HepG2 (cell line): ENCODE results near the gene CHEK1. TPM values are rescaled to one million over a fixed set of nuclear protein-coding genes. Genes with fewer than 3 reads are reported as not detected.

Experiments
- HMG20B ChIP-seq: conservative IDR thresholded peaks from 2 replicates; pipeline ENCODE4 v1.6.1; 2016; ENCODE audit warnings: missing genetic modification reagents, missing compliant biosample characterization
- ISX ChIP-seq: sonication (generic); formaldehyde crosslinking; conservative IDR thresholded peaks from 2 replicates; pipeline ENCODE4 v1.5.0; 2020; ENCODE audit warnings: missing genetic modification reagents
- KLF9 ChIP-seq: IDR thresholded peaks from 2 replicates; pipeline ENCODE4 v1.6.1; 2016; ENCODE audit warnings: low read depth
- REPIN1 ChIP-seq: sonication (generic); formaldehyde crosslinking; IDR thresholded peaks from 2 replicates; pipeline ENCODE4 v1.8.0; 2022; ENCODE audit warnings: missing genetic modification reagents, low read depth, mild to moderate bottlenecking, borderline replicate concordance
- SAP130 ChIP-seq: IDR thresholded peaks from 2 replicates; pipeline ENCODE4 v1.6.1; 2016; ENCODE audit warnings: low read depth
- SMAD9 ChIP-seq: sonication (generic); formaldehyde crosslinking; IDR thresholded peaks from 2 replicates; pipeline ENCODE4 v1.5.1; 2020; ENCODE audit warnings: mild to moderate bottlenecking, missing genetic modification reagents
- SPEN ChIP-seq: sonication (generic); formaldehyde crosslinking; IDR thresholded peaks from 2 replicates; pipeline ENCODE4 v1.5.1; 2020; ENCODE audit warnings: low read depth, mild to moderate bottlenecking, missing genetic modification reagents
- ZBTB7A ChIP-seq: sonication (generic); formaldehyde crosslinking; IDR thresholded peaks from 2 replicates; pipeline ENCODE4 v1.8.0; 2022; ENCODE audit warnings: mild to moderate bottlenecking, missing genetic modification reagents
- ZFP36L2 ChIP-seq: sonication (generic); formaldehyde crosslinking; IDR thresholded peaks from 2 replicates; pipeline ENCODE4 v1.4.0; 2020; ENCODE audit warnings: missing genetic modification reagents
- ZNF138 ChIP-seq: sonication (generic); formaldehyde crosslinking; IDR thresholded peaks from 2 replicates; pipeline ENCODE4 v1.5.0; 2020; ENCODE audit warnings: mild to moderate bottlenecking, low read depth, missing genetic modification reagents
- ZNF546 ChIP-seq: sonication (generic); formaldehyde crosslinking; conservative IDR thresholded peaks from 2 replicates; pipeline ENCODE4 v1.8.1; 2023; ENCODE audit warnings: mild to moderate bottlenecking, missing genetic modification reagents
- ZNF550 ChIP-seq: sonication (generic); formaldehyde crosslinking; IDR thresholded peaks from 2 replicates; pipeline ENCODE4 v1.4.0; 2020; ENCODE audit warnings: mild to moderate bottlenecking, missing genetic modification reagents, borderline replicate concordance
- ZNF788 ChIP-seq: sonication (generic); formaldehyde crosslinking; IDR thresholded peaks from 2 replicates; pipeline ENCODE4 v1.5.0; 2020; ENCODE audit warnings: mild to moderate bottlenecking, missing genetic modification reagents, borderline replicate concordance
- ZNF879 ChIP-seq: sonication (generic); formaldehyde crosslinking; IDR thresholded peaks from 2 replicates; pipeline ENCODE4 v1.8.1; 2023; ENCODE audit warnings: missing genetic modification reagents
- ZSCAN21 ChIP-seq: sonication (generic); formaldehyde crosslinking; IDR thresholded peaks from 2 replicates; pipeline ENCODE4 v1.8.0; 2022; ENCODE audit warnings: mild to moderate bottlenecking, missing genetic modification reagents, moderate library complexity, borderline replicate concordance
- polyA plus RNA-seq, 8 experiments: library from polyadenylated mRNA; depleted of rRNA in 3 of 8; stranded (reverse) in 7 of 8; unstranded in 1 of 8; fragments of >200 nt; fragmentation: Illumina TruSeq in 4 of 8; extraction: Trizol in 4 of 8; gene quantifications; 2 replicates each; pipeline versions ENCODE4 v1.2.1 to v1.2.3, GENCODE V29; 2011 to 2016; ENCODE audit warnings: low read depth in 4 of 8, missing spikeins in 1 of 8, mixed read lengths in 1 of 8; ENCODE audit not compliant: insufficient read depth in 1 of 8
- total RNA-seq, 5 experiments: library from RNA; depleted of rRNA; stranded (reverse); fragments of >200 nt; fragmentation: Illumina TruSeq; extraction: Trizol; gene quantifications; 2 replicates each; pipeline ENCODE4 v1.2.3, GENCODE V29; 2016; ENCODE audit warnings: low read depth in 1 of 5
- TF ChIP-seq, protein P1 (sequence below): sonication (generic); formaldehyde crosslinking; IDR thresholded peaks from 2 replicates; pipeline ENCODE4 v1.5.0; 2020; ENCODE audit warnings: mild to moderate bottlenecking, missing genetic modification reagents
- TF ChIP-seq, protein P2 (sequence below): sonication (generic); formaldehyde crosslinking; IDR thresholded peaks from 2 replicates; pipeline ENCODE4 v1.4.0; 2020; ENCODE audit warnings: mild to moderate bottlenecking, missing genetic modification reagents, borderline replicate concordance
- TF ChIP-seq, protein P3 (sequence below): sonication (generic); formaldehyde crosslinking; IDR thresholded peaks from 2 replicates; pipeline ENCODE4 v1.4.0; 2020; ENCODE audit warnings: missing genetic modification reagents
- TF ChIP-seq, protein P4 (sequence below): sonication (generic); formaldehyde crosslinking; IDR thresholded peaks from 2 replicates; pipeline ENCODE4 v1.5.0; 2020; ENCODE audit warnings: missing genetic modification reagents

The CHEK1 gene
- total and polyA plus RNA-seq, 2 of the 13 experiments (the other 11 are each of a cell fraction or from before 2014, with no cell fraction given) = 17.8 to 83.2 TPM

DNA sequence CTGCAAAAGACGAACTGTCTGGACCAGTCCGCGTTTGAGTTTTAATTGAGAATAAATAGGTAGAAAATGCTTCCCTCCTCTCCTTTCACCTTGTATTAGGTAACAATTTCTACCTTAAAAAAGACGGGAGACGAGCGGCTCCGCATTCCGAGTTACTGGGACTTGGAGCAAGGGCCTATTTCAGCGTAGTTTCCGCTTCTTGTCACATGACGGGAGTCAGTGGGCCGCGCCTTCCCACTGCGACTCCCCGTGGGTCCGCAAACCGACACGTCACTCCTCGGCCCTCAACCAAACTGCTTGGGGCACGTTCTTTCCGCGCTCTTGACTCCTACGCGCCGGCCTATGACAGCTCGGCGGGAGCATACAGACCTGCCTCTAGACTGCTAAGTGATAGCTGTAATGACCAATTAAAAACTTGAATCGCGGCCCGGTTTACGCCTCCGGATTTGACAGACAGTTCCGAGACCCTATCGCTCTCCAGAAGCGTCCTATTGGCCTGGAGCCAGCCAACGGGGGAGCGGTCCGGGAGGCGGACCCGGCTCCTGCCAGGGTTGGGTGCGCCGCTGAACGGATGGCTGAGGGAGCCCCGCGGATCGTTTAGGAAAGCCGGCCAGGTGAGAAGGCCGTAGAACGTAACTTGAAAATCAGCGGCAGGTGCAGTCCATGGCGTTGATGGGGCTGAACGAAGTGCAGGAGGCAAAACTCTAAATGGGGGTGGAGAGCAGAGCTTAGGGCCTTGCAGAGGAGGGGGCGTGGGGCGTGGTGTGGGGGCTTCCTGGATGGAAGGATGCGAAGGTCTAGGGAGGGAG lies 32.5 kb upstream of the CHEK1 start, which contains the start of gene STT3A (continued):
- TF ChIP-seq, protein P1, sequence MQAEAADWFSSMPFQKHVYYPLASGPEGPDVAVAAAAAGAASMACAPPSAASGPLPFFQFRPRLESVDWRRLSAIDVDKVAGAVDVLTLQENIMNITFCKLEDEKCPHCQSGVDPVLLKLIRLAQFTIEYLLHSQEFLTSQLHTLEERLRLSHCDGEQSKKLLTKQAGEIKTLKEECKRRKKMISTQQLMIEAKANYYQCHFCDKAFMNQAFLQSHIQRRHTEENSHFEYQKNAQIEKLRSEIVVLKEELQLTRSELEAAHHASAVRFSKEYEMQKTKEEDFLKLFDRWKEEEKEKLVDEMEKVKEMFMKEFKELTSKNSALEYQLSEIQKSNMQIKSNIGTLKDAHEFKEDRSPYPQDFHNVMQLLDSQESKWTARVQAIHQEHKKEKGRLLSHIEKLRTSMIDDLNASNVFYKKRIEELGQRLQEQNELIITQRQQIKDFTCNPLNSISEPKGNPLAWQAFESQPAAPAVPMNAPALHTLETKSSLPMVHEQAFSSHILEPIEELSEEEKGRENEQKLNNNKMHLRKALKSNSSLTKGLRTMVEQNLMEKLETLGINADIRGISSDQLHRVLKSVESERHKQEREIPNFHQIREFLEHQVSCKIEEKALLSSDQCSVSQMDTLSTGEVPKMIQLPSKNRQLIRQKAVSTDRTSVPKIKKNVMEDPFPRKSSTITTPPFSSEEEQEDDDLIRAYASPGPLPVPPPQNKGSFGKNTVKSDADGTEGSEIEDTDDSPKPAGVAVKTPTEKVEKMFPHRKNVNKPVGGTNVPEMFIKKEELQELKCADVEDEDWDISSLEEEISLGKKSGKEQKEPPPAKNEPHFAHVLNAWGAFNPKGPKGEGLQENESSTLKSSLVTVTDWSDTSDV (CRISPR knock-in tag) = no peak
- TF ChIP-seq, protein P2, sequence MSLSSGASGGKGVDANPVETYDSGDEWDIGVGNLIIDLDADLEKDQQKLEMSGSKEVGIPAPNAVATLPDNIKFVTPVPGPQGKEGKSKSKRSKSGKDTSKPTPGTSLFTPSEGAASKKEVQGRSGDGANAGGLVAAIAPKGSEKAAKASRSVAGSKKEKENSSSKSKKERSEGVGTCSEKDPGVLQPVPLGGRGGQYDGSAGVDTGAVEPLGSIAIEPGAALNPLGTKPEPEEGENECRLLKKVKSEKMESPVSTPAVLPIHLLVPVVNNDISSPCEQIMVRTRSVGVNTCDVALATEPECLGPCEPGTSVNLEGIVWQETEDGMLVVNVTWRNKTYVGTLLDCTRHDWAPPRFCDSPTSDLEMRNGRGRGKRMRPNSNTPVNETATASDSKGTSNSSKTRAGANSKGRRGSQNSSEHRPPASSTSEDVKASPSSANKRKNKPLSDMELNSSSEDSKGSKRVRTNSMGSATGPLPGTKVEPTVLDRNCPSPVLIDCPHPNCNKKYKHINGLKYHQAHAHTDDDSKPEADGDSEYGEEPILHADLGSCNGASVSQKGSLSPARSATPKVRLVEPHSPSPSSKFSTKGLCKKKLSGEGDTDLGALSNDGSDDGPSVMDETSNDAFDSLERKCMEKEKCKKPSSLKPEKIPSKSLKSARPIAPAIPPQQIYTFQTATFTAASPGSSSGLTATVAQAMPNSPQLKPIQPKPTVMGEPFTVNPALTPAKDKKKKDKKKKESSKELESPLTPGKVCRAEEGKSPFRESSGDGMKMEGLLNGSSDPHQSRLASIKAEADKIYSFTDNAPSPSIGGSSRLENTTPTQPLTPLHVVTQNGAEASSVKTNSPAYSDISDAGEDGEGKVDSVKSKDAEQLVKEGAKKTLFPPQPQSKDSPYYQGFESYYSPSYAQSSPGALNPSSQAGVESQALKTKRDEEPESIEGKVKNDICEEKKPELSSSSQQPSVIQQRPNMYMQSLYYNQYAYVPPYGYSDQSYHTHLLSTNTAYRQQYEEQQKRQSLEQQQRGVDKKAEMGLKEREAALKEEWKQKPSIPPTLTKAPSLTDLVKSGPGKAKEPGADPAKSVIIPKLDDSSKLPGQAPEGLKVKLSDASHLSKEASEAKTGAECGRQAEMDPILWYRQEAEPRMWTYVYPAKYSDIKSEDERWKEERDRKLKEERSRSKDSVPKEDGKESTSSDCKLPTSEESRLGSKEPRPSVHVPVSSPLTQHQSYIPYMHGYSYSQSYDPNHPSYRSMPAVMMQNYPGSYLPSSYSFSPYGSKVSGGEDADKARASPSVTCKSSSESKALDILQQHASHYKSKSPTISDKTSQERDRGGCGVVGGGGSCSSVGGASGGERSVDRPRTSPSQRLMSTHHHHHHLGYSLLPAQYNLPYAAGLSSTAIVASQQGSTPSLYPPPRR (CRISPR knock-in tag) = 0 out of 2 replicates have a peak, but pooled peaks have one; percentile 19
- TF ChIP-seq HMG20B (CRISPR knock-in tag) = no peak
- TF ChIP-seq ZNF546 (CRISPR knock-in tag) = no peak
- no peak; the same call in 1 of the 2 replicates for TF ChIP-seq KLF9 (CRISPR knock-in tag)
- peak; percentile 58 for TF ChIP-seq REPIN1 (CRISPR knock-in tag)
- TF ChIP-seq ZNF138 (CRISPR knock-in tag) = no peak
- TF ChIP-seq ZNF879 (CRISPR knock-in tag) = no peak
- TF ChIP-seq, protein P3, sequence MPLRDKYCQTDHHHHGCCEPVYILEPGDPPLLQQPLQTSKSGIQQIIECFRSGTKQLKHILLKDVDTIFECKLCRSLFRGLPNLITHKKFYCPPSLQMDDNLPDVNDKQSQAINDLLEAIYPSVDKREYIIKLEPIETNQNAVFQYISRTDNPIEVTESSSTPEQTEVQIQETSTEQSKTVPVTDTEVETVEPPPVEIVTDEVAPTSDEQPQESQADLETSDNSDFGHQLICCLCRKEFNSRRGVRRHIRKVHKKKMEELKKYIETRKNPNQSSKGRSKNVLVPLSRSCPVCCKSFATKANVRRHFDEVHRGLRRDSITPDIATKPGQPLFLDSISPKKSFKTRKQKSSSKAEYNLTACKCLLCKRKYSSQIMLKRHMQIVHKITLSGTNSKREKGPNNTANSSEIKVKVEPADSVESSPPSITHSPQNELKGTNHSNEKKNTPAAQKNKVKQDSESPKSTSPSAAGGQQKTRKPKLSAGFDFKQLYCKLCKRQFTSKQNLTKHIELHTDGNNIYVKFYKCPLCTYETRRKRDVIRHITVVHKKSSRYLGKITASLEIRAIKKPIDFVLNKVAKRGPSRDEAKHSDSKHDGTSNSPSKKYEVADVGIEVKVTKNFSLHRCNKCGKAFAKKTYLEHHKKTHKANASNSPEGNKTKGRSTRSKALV = 0 out of 2 replicates have a peak, but pooled peaks have one; percentile 52
- no peak for TF ChIP-seq ZNF550 (CRISPR knock-in tag)
- no peak; the same call in 1 of the 2 replicates for TF ChIP-seq ZBTB7A
- peak; percentile 87 for TF ChIP-seq SAP130 (CRISPR knock-in tag)
- TF ChIP-seq, protein P4, sequence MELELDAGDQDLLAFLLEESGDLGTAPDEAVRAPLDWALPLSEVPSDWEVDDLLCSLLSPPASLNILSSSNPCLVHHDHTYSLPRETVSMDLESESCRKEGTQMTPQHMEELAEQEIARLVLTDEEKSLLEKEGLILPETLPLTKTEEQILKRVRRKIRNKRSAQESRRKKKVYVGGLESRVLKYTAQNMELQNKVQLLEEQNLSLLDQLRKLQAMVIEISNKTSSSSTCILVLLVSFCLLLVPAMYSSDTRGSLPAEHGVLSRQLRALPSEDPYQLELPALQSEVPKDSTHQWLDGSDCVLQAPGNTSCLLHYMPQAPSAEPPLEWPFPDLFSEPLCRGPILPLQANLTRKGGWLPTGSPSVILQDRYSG = no peak
- TF ChIP-seq ZSCAN21 (CRISPR knock-in tag) = no peak
- TF ChIP-seq SPEN (CRISPR knock-in tag) = peak; percentile 88
- TF ChIP-seq ZNF788 (CRISPR knock-in tag) = peak; percentile 41; the same call in 1 of the 2 replicates
- no peak; the same call in 1 of the 2 replicates for TF ChIP-seq SMAD9 (CRISPR knock-in tag)
- 0 out of 2 replicates have a peak, but pooled peaks have one; percentile 68 for TF ChIP-seq ISX (CRISPR knock-in tag)
- TF ChIP-seq ZFP36L2 (CRISPR knock-in tag) = no peak
